CD4-positive, alpha-beta T cell treated with Interleukin-12 subunit alpha and Interleukin-12 subunit beta, for 1 hour (primary cell): Measurements from ENCODE around the gene GNG10.
"Not testable (repeated sequence)": the region's sequence is repeated elsewhere in the genome, so short reads cannot be mapped to it uniquely, and the experiment has no call there.

ENCODE experiments used
- DNase-seq: peaks from one replicate; pipeline ENCODE4 v3.0.0-alpha.2; 2020

Gene GNG10

GRCh38 chr9:111657051-111657450 is 4.4 kb upstream of the GNG10 start:
- no peak for DNase-seq

- DNase-seq: no peak
Observed at GRCh38 chr9:111658943-111659342, 2.5 kb upstream of the GNG10 start.

- no peak for DNase-seq
Observed at GRCh38 chr9:111659691-111660090, 1.7 kb upstream of the GNG10 start.

DNA sequence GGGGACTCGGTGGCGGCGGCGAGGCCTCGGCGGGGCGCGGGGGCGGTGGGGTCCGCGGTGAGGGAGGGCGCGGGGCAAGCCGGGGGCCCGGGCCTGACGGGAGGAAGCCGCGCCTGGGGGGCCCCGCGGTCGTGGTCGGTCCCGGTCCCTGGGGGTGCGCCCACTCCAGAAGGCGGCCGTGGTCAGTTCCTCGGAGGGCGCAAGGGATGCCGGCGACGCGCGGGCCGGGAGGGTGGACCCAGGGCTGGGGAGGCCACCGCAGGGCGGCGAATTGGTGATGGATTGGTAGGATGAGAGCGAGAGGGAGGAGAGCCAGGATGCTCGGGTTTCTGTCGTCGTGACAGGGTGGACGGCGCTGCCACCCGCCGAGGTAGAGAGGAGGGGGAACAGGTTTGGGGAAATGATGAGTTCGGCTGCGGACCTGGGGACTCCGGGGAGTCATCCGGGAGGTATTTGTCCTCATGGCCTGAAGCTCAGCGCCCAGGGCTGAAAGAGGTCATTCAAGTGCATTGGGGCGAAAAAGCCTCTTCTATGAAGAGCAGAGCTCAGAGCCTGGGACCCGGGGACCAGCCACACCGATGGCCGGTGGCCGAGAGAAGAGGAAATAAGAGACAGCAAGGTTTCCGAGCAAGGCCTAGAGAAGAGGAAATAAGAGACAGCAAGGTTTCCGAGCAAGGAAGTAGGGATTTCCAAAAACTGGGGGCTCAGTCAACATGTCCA is 557 bp downstream of the GNG10 start:
- DNase-seq: peak; percentile 17

- peak; percentile 13 for DNase-seq
Observed at GRCh38 chr9:111662576-111663300, 1.3 kb downstream of the GNG10 start.

- DNase-seq: no peak
Observed at GRCh38 chr9:111663301-111663823, 2.0 kb downstream of the GNG10 start.

GRCh38 chr9:111668026-111668573 is 6.7 kb downstream of the GNG10 start:
- DNase-seq: no peak

GRCh38 chr9:111668601-111669000 is 7.2 kb downstream of the GNG10 start:
- DNase-seq: not testable (repeated sequence)

GRCh38 chr9:111674319-111674718 is 12.9 kb downstream of the GNG10 start:
- DNase-seq: no peak

DNA sequence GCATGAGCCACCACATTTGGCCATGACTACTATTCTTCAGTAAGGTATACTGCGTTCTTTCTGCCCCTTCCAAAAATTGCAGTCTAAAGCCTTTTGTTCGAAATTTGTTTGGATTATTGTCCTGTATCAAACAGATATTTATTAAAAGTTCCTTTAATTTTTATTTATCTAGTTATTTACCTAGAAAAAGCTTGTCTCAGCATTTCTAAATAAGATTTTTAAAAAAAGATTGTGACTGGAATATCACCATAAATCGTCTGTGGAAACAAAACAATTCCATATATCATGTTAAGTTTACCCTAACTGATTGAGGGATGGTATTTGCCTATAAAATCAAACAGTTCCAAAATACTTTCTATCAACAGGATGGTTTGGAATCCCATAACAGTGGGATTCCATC is 14.7 kb downstream of the GNG10 start:
- no peak for DNase-seq

GRCh38 chr9:111678293-111678692 is 16.9 kb downstream of the GNG10 start:
- no peak for DNase-seq

DNA sequence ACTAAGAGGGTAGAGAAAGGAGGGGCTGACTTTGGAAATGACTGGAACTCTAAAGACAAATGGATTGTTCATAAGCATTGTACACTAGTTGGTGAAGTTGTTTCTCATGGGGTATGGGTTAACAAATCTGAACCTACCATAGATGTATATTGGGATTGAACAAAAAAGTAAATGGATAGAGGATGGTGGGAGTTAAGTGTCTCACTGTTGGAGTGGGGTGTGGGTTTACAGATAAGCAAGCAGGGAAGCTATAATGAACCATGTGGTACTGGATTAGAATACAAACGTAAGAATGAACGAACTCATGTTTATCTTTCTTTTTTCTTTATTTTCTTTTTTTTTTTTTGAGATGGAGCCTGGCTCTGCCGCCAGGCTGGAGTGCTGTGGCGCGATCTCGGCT is 17.8 kb downstream of the GNG10 start:
- no peak for DNase-seq

- no peak for DNase-seq
Observed at GRCh38 chr9:111683392-111683791, 22.0 kb downstream of the GNG10 start.

GRCh38 chr9:111691672-111692329 is 30.4 kb downstream of the GNG10 start:
- peak; percentile 19 for DNase-seq

GRCh38 chr9:111696796-111697195 is 35.4 kb downstream of the GNG10 start:
- no peak for DNase-seq

- no peak for DNase-seq
Observed at GRCh38 chr9:111700776-111701175, 39.4 kb downstream of the GNG10 start.

DNA sequence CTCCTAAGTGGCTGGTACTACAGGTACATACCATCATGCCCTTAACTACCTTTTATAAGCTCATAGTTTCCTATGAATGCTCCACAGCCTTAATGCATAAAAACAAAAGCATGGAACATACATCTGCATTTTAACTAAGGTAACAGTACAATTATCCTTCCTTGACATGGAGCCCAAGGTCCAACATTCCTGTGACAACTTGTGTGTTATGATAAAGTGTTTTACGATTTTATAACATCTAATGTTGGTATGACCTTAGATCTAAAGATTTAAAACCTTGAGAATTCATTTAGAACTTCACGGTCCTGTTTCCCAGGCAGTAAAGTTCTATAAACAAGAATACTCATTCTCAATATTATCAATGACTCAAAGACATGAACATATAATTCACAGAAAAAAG is 43.1 kb downstream of the GNG10 start:
- no peak for DNase-seq

GRCh38 chr9:111711548-111711947 is 50.1 kb downstream of the GNG10 start:
- DNase-seq: no peak

GRCh38 chr9:111712369-111712768 is 51.0 kb downstream of the GNG10 start:
- no peak for DNase-seq

DNA sequence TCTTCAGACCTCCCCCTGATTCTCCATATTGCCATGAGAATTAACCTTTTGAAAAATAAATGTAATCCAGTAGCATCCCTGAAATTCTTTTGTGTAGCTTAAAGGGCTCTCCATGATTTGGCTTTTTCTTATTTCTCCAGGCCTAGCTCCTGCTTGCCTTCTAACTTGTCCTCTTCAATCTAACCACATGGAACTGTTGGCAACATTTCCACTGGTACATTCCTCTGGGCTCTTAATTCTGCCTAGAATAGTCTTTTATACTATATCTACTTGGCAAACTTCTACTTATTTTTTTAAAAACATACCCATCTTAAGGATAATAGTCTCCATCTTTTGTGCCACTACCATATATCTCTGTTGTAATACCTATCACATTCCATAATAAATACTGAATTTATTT is 54.1 kb downstream of the GNG10 start:
- no peak for DNase-seq

GRCh38 chr9:111719541-111719940 is 58.1 kb downstream of the GNG10 start:
- DNase-seq: no peak
